Coronary artery (tissue), 2 donors: Measurements from ENCODE around the gene CORO6.

Experiments
- DNase-seq: peaks from one replicate; pipeline ENCODE4 v3.0.0-alpha.2; 2017; ENCODE audit warnings: low spot score
- H3K27ac ChIP-seq, 2 donors: fragments of 200-600 bp; sonication (generic); one replicate each; pipeline ENCODE4 v1.5.1; 2016 to 2019
- H3K4me3 ChIP-seq: fragments of 200-600 bp; sonication (generic); 2 replicates; pipeline ENCODE4 v1.5.1; 2016; ENCODE audit warnings: mild to moderate bottlenecking, moderate library complexity
- CTCF ChIP-seq: fragments of 200-600 bp; sonication (generic); IDR thresholded peaks from one replicate; pipeline ENCODE4 v1.5.1; 2019; ENCODE audit warnings: antibody characterized with exemption

The CORO6 gene

GRCh38 chr17:29622337-29623282 lies at the start of gene CORO6:
TSS of gene CORO6 (minus strand) at chr17:29622912. CDS start at chr17:29621421, 1,491 bp downstream.
- DNase-seq = peak; percentile 80
- Histone ChIP-seq H3K27ac (peak within 1 kb of the TSS; percentile 56 to 77), H3K4me3 (peak within 1 kb of the TSS; percentile 81)
- no peak for TF ChIP-seq CTCF

GRCh38 chr17:29671661-29672060 lies 48.9 kb upstream of the CORO6 start:
- DNase-seq = no peak
- no peak for TF ChIP-seq CTCF
- Histone ChIP-seq H3K27ac (no peak overlapping the region), H3K4me3 (no peak overlapping the region)

- no peak for TF ChIP-seq CTCF
- H3K27ac ChIP-seq = no peak overlapping the region
- no peak overlapping the region for H3K4me3 ChIP-seq
- DNase-seq = no peak
These were observed 46.6 kb upstream of the CORO6 start for GRCh38 chr17:29669266-29669665.

GRCh38 chr17:29667969-29668368 lies 45.3 kb upstream of the CORO6 start:
- Histone ChIP-seq H3K4me3 (no peak overlapping the region), H3K27ac (no peak overlapping the region)
- no peak for TF ChIP-seq CTCF
- no peak for DNase-seq

GRCh38 chr17:29665481-29665810 lies 42.7 kb upstream of the CORO6 start:
- Histone ChIP-seq H3K27ac (no peak overlapping the region), H3K4me3 (no peak overlapping the region)
- DNase-seq = no peak
- TF ChIP-seq CTCF = no peak

GRCh38 chr17:29664743-29665480 lies 42.2 kb upstream of the CORO6 start:
- H3K27ac ChIP-seq = no peak overlapping the region
- DNase-seq = no peak

More at GRCh38 chr17:29664743-29665480, 42.2 kb upstream of the CORO6 start:
- no peak overlapping the region for H3K4me3 ChIP-seq
- no peak for TF ChIP-seq CTCF
